Bronchial smooth muscle cell (primary cell): ENCODE measurements around the gene POLK. TPM values are rescaled to one million over a fixed set of nuclear protein-coding genes. Genes with fewer than 3 reads are reported as not detected.

Experiments
- total RNA-seq: library from RNA; depleted of rRNA; stranded (reverse); fragments of >200 nt; gene quantifications from 2 replicates; pipeline ENCODE4 v1.2.1, GENCODE V29; 2014

The POLK gene
- 24.3 and 26.6 TPM in 2 replicates for total RNA-seq

GRCh38 chr5:75511435-75512382 is at the start of gene POLK, which contains the start of gene CERT1:
TSS of gene POLK (plus strand) at chr5:75511891.
TSS of gene CERT1 (minus strand) at chr5:75511629. CDS start at chr5:75511207, 422 bp downstream.

DNA sequence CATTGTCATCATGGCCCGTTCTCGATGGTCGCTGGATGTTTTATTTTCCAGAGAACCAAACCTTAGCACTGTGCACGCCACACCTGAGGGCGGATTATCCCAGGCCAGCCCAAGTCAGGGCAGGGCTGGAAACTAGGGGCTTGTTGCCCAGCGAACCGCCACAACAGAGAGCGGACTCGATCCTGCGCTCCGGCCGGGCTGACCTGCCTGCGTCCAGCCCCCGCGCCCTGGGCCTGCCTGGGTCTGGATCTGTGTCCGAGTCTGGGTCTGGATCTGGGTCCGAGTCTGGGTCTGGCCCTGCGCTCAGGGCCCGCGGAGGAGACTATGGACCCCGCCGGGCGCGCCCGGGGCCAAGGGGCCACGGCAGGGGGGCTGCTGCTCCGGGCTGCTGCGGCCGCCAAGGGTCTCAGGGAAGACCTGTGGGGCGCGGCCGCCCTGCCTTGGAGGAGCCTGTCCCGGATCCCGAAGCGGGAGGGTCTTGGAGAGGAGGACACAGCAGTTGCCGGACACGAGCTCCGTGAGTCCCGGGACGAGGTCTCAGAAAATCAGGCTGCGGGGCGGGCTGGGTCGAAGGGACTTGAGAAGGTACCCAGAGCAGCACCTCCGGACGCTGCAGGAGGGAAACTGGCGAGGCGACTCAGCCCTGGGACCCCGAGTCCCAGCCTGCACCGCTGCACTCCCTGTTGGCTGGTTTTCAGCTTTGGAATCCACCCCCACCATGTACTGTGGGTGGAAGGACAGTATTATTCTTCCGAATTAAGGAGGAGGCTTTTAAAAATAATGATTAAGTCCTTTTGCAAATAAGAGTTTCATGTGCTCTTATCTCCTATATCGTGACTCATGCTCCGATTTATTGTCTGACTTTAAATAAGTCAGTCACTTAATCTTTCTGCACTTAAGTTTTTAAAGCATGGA is 99.9 kb downstream of the POLK start, which contains the start of gene ANKDD1B:
ANKDD1B (plus strand) TSS at position 143 of the 915 bp plus-strand sequence; CDS start at position 325, 182 bp downstream.

Other genes with a start within 250 kb of the POLK start
- gene HMGCR, start 174.7 kb upstream of the POLK start, total RNA-seq = 54.4 and 66.2 TPM in 2 replicates
- gene CERT1, start 262 bp upstream of the POLK start, total RNA-seq = 28.6 and 29.3 TPM in 2 replicates
- 0.95 and 1.3 TPM in 2 replicates for gene ANKDD1B, start 99.6 kb downstream of the POLK start, total RNA-seq
- 5.0 and 5.6 TPM in 2 replicates for gene POC5, start 205.5 kb downstream of the POLK start, total RNA-seq